Progenitor cell of endocrine pancreas (in vitro differentiated cells): Measurements from ENCODE around the gene PTGIR. TPM values are rescaled to one million over a fixed set of nuclear protein-coding genes. Genes with fewer than 3 reads are reported as not detected.
A peak's percentile ranks its signal among the peaks of the same experiment; 100 is the strongest.

Source experiments
- DNase-seq: peaks from one replicate; pipeline ENCODE4 v3.0.0; 2021; ENCODE audit warnings: low spot score; ENCODE audit not compliant: unreplicated experiment
- H3K27ac Mint-ChIP-seq: 2 replicates; pipeline ENCODE4 v1.8.0; 2021; ENCODE audit warnings: mild to moderate bottlenecking, moderate library complexity, mixed read lengths
- H3K27me3 Mint-ChIP-seq: 2 replicates; pipeline ENCODE4 v1.8.0; 2021; ENCODE audit warnings: mixed read lengths
- H3K36me3 Mint-ChIP-seq: 2 replicates; pipeline ENCODE4 v1.8.0; 2022; ENCODE audit warnings: mixed read lengths; ENCODE audit not compliant: insufficient read depth
- H3K4me1 Mint-ChIP-seq: 2 replicates; pipeline ENCODE4 v1.8.0; 2021; ENCODE audit warnings: low read depth, mixed read lengths
- H3K4me3 Mint-ChIP-seq: 2 replicates; pipeline ENCODE4 v1.8.0; 2021; ENCODE audit warnings: low read depth, mild to moderate bottlenecking, moderate library complexity, mixed read lengths
- H3K9me3 Mint-ChIP-seq: 2 replicates; pipeline ENCODE4 v1.8.0; 2021; ENCODE audit warnings: low read depth, mixed read lengths
- CTCF ChIP-seq: fragments of 200-600 bp; sonication (generic); IDR thresholded peaks from one replicate; pipeline ENCODE4 v1.5.0; 2021; ENCODE audit warnings: antibody characterized with exemption, mild to moderate bottlenecking; ENCODE audit not compliant: unreplicated experiment
- total RNA-seq: library from RNA; stranded (reverse); gene quantifications from 2 replicates; pipeline ENCODE4 v1.2.1, GENCODE V29; 2021

Gene PTGIR
- total RNA-seq, 1 donor from 2014 or later = not detected

GRCh38 chr19:46604781-46605355, 20.0 kb downstream of the PTGIR start:
- no peak overlapping the region for H3K27ac Mint-ChIP-seq
- no peak for DNase-seq
- H3K4me1 Mint-ChIP-seq = peaks cover 32% of the 10 kb centered on the region
- no peaks in the 10 kb centered on the region for H3K9me3 Mint-ChIP-seq
- no peak overlapping the region for H3K4me3 Mint-ChIP-seq
- H3K36me3 Mint-ChIP-seq = peaks cover 13% of the 10 kb centered on the region
- H3K27me3 Mint-ChIP-seq = no peaks in the 10 kb centered on the region
- no peak for TF ChIP-seq CTCF

- DNase-seq = no peak
- peaks cover 8% of the 10 kb centered on the region for H3K36me3 Mint-ChIP-seq
- no peak for TF ChIP-seq CTCF
Observed at GRCh38 chr19:46603752-46604231, 21.1 kb downstream of the PTGIR start.

GRCh38 chr19:46603195-46603637, 21.7 kb downstream of the PTGIR start:
- peak overlapping the region; percentile 97 for H3K27ac Mint-ChIP-seq
- DNase-seq = no peak
- peaks cover 5% of the 10 kb centered on the region for H3K9me3 Mint-ChIP-seq
- peaks cover 9% of the 10 kb centered on the region for H3K36me3 Mint-ChIP-seq
- no peaks in the 10 kb centered on the region for H3K27me3 Mint-ChIP-seq
- peaks cover 32% of the 10 kb centered on the region for H3K4me1 Mint-ChIP-seq
- no peak for TF ChIP-seq CTCF
- peak overlapping the region; percentile 97 for H3K4me3 Mint-ChIP-seq

More at GRCh38 chr19:46603752-46604231, 21.1 kb downstream of the PTGIR start:
- H3K9me3 Mint-ChIP-seq = no peaks in the 10 kb centered on the region
- H3K27ac Mint-ChIP-seq = peak overlapping the region; percentile 97
- H3K4me1 Mint-ChIP-seq = peaks cover 32% of the 10 kb centered on the region
- H3K27me3 Mint-ChIP-seq = no peaks in the 10 kb centered on the region
- H3K4me3 Mint-ChIP-seq = peak overlapping the region; percentile 97

- Mint-ChIP-seq H3K27ac (peak overlapping the region; percentile 97), H3K9me3 (peaks cover 7% of the 10 kb centered on the region), H3K27me3 (no peaks in the 10 kb centered on the region), H3K4me1 (peaks cover 32% of the 10 kb centered on the region), H3K36me3 (peaks cover 5% of the 10 kb centered on the region), H3K4me3 (peak overlapping the region; percentile 97)
- no peak for DNase-seq
- TF ChIP-seq CTCF = no peak
Observed at GRCh38 chr19:46602392-46603194, 22.3 kb downstream of the PTGIR start.

- H3K27me3 Mint-ChIP-seq = no peaks in the 10 kb centered on the region
- peaks cover 7% of the 10 kb centered on the region for H3K9me3 Mint-ChIP-seq
- H3K36me3 Mint-ChIP-seq = peaks cover 3% of the 10 kb centered on the region
- peak within 1 kb of the TSS; percentile 97 for H3K4me3 Mint-ChIP-seq
- peak within 1 kb of the TSS; percentile 100 for H3K27ac Mint-ChIP-seq
- peaks cover 32% of the 10 kb centered on the region for H3K4me1 Mint-ChIP-seq
- DNase-seq = no peak
- TF ChIP-seq CTCF = no peak
Observed at GRCh38 chr19:46601318-46602224, 23.3 kb downstream of the PTGIR start, which contains the start of gene CALM3. CALM3 (plus strand) TSS chr19:46601330; CDS start chr19:46601435, 105 bp downstream.
